NCI-H146 (cell line): ENCODE results near the gene OPRPN.
A peak's percentile ranks its signal among the peaks of the same experiment; 100 is the strongest.

Source experiments
- DNase-seq: peaks from one replicate; lab custom pipeline; 2025; lab: John Stamatoyannopoulos, UW

Gene OPRPN

GRCh38 chr4:70397580-70397979 lies at the start of gene OPRPN:
Gene OPRPN, plus strand, starts transcription at chr4:70397940. Its CDS starts 1,346 bp downstream, at chr4:70399286.
- no peak for DNase-seq

DNA sequence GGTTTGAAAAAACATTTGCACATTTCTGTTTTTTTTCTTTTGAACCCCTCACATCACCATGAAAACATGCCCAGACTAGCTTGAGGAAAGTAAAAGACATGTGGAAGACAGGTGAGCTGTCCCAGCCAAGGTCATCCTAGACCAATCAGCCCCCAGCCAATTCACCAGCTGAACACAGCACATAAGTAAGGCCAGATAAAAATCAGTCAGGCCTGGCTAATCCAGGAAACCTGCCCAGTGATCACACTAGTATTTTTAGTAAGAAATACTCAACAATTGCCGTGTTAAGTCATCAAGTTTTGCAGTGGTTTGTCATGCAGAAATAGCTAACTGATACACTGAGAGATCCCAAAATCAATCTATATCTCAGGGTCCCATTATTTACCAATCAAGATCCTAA lies 41.6 kb upstream of the OPRPN start:
- no peak for DNase-seq

DNA sequence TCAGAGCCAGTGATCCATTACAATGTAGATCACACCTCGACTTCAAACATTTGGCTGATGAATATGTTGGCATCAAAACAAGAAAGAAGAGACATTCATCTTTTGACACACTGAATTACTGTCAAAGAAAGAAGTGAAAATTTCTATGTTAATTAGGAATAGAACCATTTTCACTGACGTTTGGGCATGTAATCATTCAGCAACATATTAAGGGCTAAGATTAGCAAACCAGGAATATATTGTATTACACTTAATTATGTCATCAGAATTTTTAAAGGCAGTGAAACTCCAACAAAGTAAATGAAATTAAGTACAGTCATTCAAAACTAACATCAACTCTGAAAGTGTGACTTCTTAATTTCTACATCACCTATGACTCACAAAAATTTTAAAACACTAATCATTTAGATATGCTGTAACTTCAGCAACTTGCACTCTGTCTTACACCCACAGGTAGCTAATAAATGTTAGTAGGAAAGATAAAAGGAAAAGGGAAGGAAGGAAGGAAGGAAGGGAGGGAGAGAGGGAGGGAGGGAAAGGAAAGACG lies 38.6 kb upstream of the OPRPN start:
- no peak for DNase-seq

DNA sequence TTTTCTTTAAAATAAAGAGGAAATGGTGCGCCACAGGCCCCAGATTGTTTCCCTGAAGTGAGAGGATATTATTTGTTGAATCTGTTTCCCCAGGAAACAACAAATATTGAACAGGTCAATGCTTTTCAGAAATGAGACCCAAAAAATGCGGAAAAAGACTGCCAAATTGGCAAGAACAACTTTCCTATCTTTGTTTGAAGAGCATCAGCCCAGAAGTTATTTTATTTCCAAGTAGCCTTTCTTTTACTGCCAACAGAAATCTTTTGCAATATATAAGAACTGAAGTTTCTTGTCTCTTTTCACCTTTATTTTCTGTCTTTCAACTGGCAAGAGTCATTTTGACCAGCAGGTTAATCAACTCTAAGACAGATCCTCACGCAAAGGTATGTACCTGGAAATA lies 37.3 kb upstream of the OPRPN start, which contains the start of gene SMR3A:
Gene SMR3A (plus strand): TSS at position 301 of the 400 bp plus-strand sequence. CDS start 1,356 bp downstream, outside the sequence.
- DNase-seq = no peak

DNA sequence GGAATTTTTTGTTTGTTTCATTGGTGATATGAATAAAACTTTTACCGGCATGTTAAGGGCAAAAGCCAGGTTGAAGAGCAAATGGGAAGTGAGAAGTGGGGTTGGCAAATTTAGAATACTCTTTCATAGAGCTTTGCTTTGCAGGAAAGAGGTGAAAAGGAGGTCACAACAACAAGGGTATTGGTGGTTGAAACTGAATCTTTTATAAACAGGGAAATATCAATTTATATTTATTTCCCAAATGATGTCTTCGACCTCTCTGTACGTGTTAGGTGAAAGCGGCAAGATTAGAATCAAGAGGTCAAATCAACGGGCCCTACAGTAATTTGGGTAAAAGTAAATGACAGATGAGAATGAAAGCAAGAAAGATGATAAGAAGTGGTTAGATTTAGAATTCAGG lies 33.7 kb upstream of the OPRPN start:
- DNase-seq = no peak

GRCh38 chr4:70365479-70365878 lies 32.3 kb upstream of the OPRPN start:
- DNase-seq = peak; percentile 54

- no peak for DNase-seq
Observed at GRCh38 chr4:70367813-70368212, 29.9 kb upstream of the OPRPN start.

- no peak for DNase-seq
Observed at GRCh38 chr4:70371987-70372386, 25.8 kb upstream of the OPRPN start.

GRCh38 chr4:70372760-70373159 lies 25.0 kb upstream of the OPRPN start:
- no peak for DNase-seq

GRCh38 chr4:70380578-70380977 lies 17.2 kb upstream of the OPRPN start:
- no peak for DNase-seq

- no peak for DNase-seq
Observed at GRCh38 chr4:70382691-70383181, 15.0 kb upstream of the OPRPN start, which contains the start of gene SMR3B. Gene SMR3B, plus strand, starts transcription at chr4:70383131. Its CDS starts 1,380 bp downstream, at chr4:70384511.

DNA sequence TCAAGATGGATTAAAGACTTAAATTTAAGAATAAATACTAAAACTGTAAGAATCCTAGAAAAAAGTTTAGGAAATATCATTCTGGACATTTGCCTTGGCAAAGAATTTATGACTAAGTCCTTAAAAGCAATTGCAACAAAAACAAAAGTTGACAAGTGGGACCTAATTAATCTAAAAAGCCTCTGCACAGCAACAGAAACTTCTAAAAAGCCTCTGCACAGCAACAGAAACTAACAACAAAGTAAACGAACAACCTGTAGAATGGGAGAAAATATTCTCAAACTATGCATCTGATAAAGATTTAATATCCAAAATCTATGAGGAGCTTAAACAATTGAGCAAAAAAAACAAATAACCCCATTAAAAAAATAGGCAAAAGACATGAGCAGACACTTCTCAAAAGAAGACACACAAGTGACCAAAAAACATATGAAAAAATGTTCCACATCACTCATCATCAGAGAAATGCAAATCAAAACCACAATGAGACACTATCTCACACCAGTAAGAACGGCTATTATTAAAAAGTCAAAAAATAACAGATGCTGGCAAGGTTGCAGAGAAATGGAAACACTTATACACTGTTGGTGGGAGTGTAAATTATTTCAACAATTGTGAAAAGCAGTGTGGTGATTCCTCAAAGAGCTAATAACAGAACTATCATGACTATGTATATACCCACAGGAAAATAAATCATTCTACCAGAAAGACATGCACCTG lies 5.5 kb upstream of the OPRPN start:
- DNase-seq = no peak

DNA sequence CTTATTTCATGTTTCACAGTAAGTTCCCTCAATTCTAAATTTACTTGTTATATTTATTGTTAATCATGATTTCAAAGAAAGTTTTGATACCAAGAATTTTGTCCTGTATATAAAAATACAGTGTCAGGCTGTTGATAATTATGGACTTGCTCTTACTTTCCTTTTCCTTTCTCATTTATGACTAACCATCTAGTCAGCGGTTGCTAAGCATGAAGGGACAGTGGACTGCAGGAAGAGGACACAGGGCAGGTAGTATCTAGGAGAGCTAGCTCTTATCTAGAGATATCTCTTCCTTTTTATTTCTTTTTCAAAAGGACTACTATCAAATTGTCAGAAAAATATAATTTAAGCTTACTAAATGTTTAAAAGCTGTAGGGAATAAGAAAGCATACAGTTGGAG lies 1.6 kb downstream of the OPRPN start:
- no peak for DNase-seq

- no peak for DNase-seq
Observed at GRCh38 chr4:70402762-70403161, 5.0 kb downstream of the OPRPN start.

DNA sequence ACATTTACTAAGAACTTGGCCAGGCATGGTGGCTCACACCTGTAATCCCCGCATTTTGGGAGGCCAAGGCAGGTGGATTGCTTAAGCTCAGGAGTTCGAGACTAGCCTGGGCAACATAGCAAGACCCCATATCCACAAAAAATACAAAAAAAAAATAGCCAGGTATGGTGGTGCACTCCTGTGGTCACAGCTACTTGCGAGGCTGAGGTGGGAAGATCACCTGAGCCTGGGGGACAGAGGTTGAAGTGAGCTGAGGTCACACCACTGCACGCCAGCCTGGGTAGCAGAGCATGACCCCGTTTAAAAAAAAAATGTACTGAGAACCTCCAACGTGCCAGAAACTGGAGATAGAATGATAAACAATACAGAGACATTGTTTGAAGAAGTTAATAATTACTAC lies 8.0 kb downstream of the OPRPN start:
- DNase-seq = no peak

DNA sequence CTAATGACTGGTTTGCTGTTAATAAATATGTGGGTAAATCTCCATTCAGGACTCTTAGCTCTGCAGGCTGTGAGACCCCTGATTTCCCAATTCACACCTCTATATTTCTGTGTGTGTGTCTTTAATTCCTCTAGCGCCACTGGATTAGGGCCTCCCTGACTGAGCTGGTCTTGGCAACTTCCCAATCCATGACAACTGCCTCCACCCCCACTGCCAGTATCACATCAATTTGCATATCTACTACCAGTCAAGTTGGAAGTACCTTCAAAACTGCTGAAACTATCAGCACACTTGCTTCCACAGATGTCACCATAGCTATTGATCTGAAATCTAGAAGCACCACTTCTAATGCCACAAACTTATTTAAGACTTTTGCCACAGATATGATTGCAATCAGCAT lies 27.6 kb downstream of the OPRPN start:
- DNase-seq = no peak

- no peak for DNase-seq
Observed at GRCh38 chr4:70426789-70427188, 29.0 kb downstream of the OPRPN start.

DNA sequence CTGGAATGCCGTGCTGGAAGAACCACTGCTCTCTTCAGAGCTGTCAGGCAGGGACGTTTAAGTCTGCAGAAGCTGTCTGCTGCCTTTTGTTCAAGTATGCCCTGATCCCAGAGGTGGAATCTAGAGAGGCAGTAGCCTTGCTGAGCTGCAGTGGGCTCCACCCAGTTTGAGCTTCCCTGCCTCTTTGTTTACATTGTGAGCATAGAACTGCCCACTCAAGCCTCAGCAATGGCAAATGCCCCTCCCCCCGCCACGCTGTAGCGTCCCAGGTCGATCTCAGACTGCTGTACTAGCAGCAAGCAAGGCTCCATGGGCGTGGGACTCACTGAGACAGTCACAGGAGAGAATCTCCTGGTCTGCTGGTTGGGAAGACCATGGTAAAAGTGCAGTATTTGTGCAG lies 39.5 kb downstream of the OPRPN start:
- DNase-seq = peak; percentile 4

- no peak for DNase-seq
Observed at GRCh38 chr4:70442474-70442873, 44.7 kb downstream of the OPRPN start.

- no peak for DNase-seq
Observed at GRCh38 chr4:70443329-70443728, 45.6 kb downstream of the OPRPN start.

- DNase-seq = no peak
Observed at GRCh38 chr4:70449220-70449619, 51.5 kb downstream of the OPRPN start.

- no peak for DNase-seq
Observed at GRCh38 chr4:70452946-70453345, 55.2 kb downstream of the OPRPN start.
